K562 (cell line): ENCODE results near the gene TTC19. TPM values are rescaled to one million over a fixed set of nuclear protein-coding genes. Genes with fewer than 3 reads are reported as not detected.

Source experiments
- ATAC-seq: fragments of 200-7000 bp; cut with Tn5 transposase; 3 replicates; pipeline ENCODE4 v1.9.1; 2020; ENCODE audit warnings: moderate library complexity
- BruUV-seq: library from RNA; stranded (reverse); fragments of 400-500 nt; replicated peaks from 2 replicates; lab custom pipeline; 2021; lab: Mats Ljungman, UMichigan
- CTCF ChIA-PET: fragments of 300-600 bp; formaldehyde crosslinking; extraction: SDS; loops from one replicate; lab custom pipeline; 2021; ENCODE audit warnings: low intra/inter-chr PET ratio; lab: Yijun Ruan, JAX
- POLR2A ChIA-PET: fragments of 300-600, 350-650 bp; sonication (Branson Sonifier 250); formaldehyde crosslinking; extraction: SDS; loops from one replicate; lab custom pipeline; 2021; ENCODE audit warnings: antibody characterized with exemption, inconsistent platforms; lab: Yijun Ruan, JAX
- DNase-seq, 4 experiments: peaks; one replicate each; pipeline versions ENCODE4 v3.0.0 to v3.0.0-alpha.2; 2011 to 2018; ENCODE audit warnings: low spot score in 3 of 4, mixed read lengths in 3 of 4; ENCODE audit errors: extremely low read depth in 1 of 4
- FAIRE-seq: peaks from 2 replicates; lab custom pipeline; 2011; peaks lifted over from hg19 to GRCh38; lab: Jason Lieb, UNC
- H2AFZ ChIP-seq: 2 replicates; pipeline ENCODE4 v1.6.0; 2011; ENCODE audit warnings: low read depth, low read length, control low read depth, inconsistent platforms
- H3K27ac ChIP-seq: fragments of 200-600 bp; 3 replicates; pipeline ENCODE4 v1.8.0; 2011; ENCODE audit warnings: low read depth, mild to moderate bottlenecking, control low read depth, inconsistent platforms, low read length, moderate library complexity, mixed read lengths; ENCODE audit errors: extremely low read depth
- H3K27me3 ChIP-seq, 2 experiments: fragments of 300-600 bp in 1 of 2; 2 replicates in 1 of 2; 3 replicates in 1 of 2; pipeline versions ENCODE4 v1.6.0 to v1.8.0; 2011; ENCODE audit warnings: inconsistent platforms in 2 of 2, low read length in 2 of 2, mild to moderate bottlenecking in 1 of 2, mixed read lengths in 1 of 2, moderate library complexity in 1 of 2; ENCODE audit not compliant: control insufficient read depth in 2 of 2, insufficient read depth in 2 of 2
- H3K36me3 ChIP-seq: fragments of 300-600 bp; 3 replicates; pipeline ENCODE4 v1.8.0; 2011; ENCODE audit warnings: mild to moderate bottlenecking, low read length, inconsistent platforms; ENCODE audit not compliant: control insufficient read depth, insufficient read depth
- H3K4me1 ChIP-seq, 2 experiments: fragments of 200-600 bp in 1 of 2; replicated peaks in 1 of 2; 2 replicates in 1 of 2; 3 replicates in 1 of 2; pipeline versions ENCODE4 v1.5.1 to v1.8.0; 2011; ENCODE audit warnings: inconsistent platforms in 2 of 2, low read length in 2 of 2, mild to moderate bottlenecking in 1 of 2, mixed read lengths in 1 of 2, moderate library complexity in 1 of 2; ENCODE audit not compliant: control insufficient read depth in 2 of 2, insufficient read depth in 2 of 2
- H3K4me2 ChIP-seq: 2 replicates; pipeline ENCODE4 v1.6.1; 2011; ENCODE audit warnings: low read length, control low read depth, inconsistent platforms, mixed read lengths; ENCODE audit not compliant: insufficient read depth
- H3K4me3 ChIP-seq: fragments of 200-600 bp; sonication (generic), shearing (Covaris generic); 2 replicates; pipeline ENCODE4 v1.5.1; 2016; ENCODE audit warnings: control low read depth, inconsistent platforms
- H3K79me2 ChIP-seq: fragments of 200-600 bp; 3 replicates; pipeline ENCODE4 v1.8.0; 2011; ENCODE audit warnings: low read length, inconsistent platforms; ENCODE audit not compliant: control insufficient read depth, insufficient read depth
- H3K9ac ChIP-seq, 2 experiments: 2 replicates each; pipeline versions ENCODE4 v1.6.0 to v1.6.1; 2011; ENCODE audit warnings: low read depth in 2 of 2, low read length in 2 of 2, control low read depth in 1 of 2, inconsistent platforms in 1 of 2, mild to moderate bottlenecking in 1 of 2, mixed read lengths in 1 of 2; ENCODE audit not compliant: insufficient read depth in 1 of 2
- H3K9me1 ChIP-seq: one replicate; pipeline ENCODE4 v1.6.0; 2011; ENCODE audit warnings: inconsistent platforms, mild to moderate bottlenecking, low read length, moderate library complexity; ENCODE audit not compliant: control insufficient read depth, insufficient read depth
- H3K9me3 ChIP-seq: replicated peaks from 2 replicates; pipeline ENCODE4 v1.5.1; 2011; ENCODE audit warnings: low read depth, low read length, inconsistent platforms; ENCODE audit not compliant: control insufficient read depth, insufficient read depth
- H4K20me1 ChIP-seq: replicated peaks from 2 replicates; pipeline ENCODE4 v1.6.1; 2011; ENCODE audit warnings: low read length, inconsistent platforms, mixed read lengths; ENCODE audit not compliant: control insufficient read depth, insufficient read depth
- ARHGAP35 ChIP-seq: fragments of 450-650 bp; IDR thresholded peaks from 2 replicates; pipeline ENCODE4 v1.6.1; 2018; ENCODE audit not compliant: partially characterized antibody
- ARID1B ChIP-seq: fragments of 450-650 bp; IDR thresholded peaks from 2 replicates; pipeline ENCODE4 v1.6.1; 2016; ENCODE audit warnings: antibody characterized with exemption, mild to moderate bottlenecking, inconsistent platforms
- EHMT2 ChIP-seq: fragments of 450-650 bp; IDR thresholded peaks from 2 replicates; pipeline ENCODE4 v1.6.1; 2018; ENCODE audit warnings: antibody characterized with exemption
- FIP1L1 ChIP-seq: fragments of 200-400 bp; formaldehyde crosslinking; IDR thresholded peaks from 2 replicates; pipeline ENCODE4 v1.6.1; 2018; ENCODE audit warnings: mild to moderate bottlenecking, low read depth, low read length; ENCODE audit not compliant: poor library complexity, severe bottlenecking
- IRF2 ChIP-seq: sonication (generic); formaldehyde crosslinking; IDR thresholded peaks from 2 replicates; pipeline ENCODE4 v1.8.1; 2022; ENCODE audit warnings: mild to moderate bottlenecking, missing genetic modification reagents
- JUND ChIP-seq, 2 experiments: IDR thresholded peaks; 2 replicates in 1 of 2; 3 replicates in 1 of 2; pipeline ENCODE4 v1.6.1; 2011; ENCODE audit warnings: borderline replicate concordance in 2 of 2, low read depth in 2 of 2, low read length in 2 of 2, improper control_type of control experiment in 1 of 2, missing biosample characterization in 1 of 2, missing genetic modification characterization in 1 of 2, missing genetic modification reagents in 1 of 2
- MAFG ChIP-seq: fragments of 450-650 bp; conservative IDR thresholded peaks from 2 replicates; pipeline ENCODE4 v1.6.1; 2016; ENCODE audit warnings: missing genetic modification characterization, missing compliant biosample characterization
- MIER1 ChIP-seq: fragments of 450-650 bp; IDR thresholded peaks from 2 replicates; pipeline ENCODE4 v1.6.1; 2016; ENCODE audit warnings: antibody characterized with exemption, mild to moderate bottlenecking, low read depth
- MNT ChIP-seq, 2 experiments: fragments of 450-650 bp; conservative IDR thresholded peaks; 2 replicates each; pipeline ENCODE4 v1.6.1; 2017; ENCODE audit warnings: mild to moderate bottlenecking in 2 of 2, moderate library complexity in 2 of 2
- MXI1 ChIP-seq: IDR thresholded peaks from 2 replicates; pipeline ENCODE4 v1.6.1; 2011; ENCODE audit warnings: low read depth, mild to moderate bottlenecking, improper control_type of control experiment, low read length
- NBN ChIP-seq: fragments of 450-650 bp; IDR thresholded peaks from 2 replicates; pipeline ENCODE4 v1.6.1; 2016; ENCODE audit warnings: low read depth, mild to moderate bottlenecking
- RB1 ChIP-seq: fragments of 450-650 bp; IDR thresholded peaks from 2 replicates; pipeline ENCODE4 v1.6.1; 2017; ENCODE audit warnings: low read depth, mild to moderate bottlenecking
- SREBF1 ChIP-seq: fragments of 150-350 bp; IDR thresholded peaks from 2 replicates; pipeline ENCODE4 v1.6.1; 2014; ENCODE audit warnings: antibody characterized with exemption, low read depth, low read length, borderline replicate concordance
- ZNF707 ChIP-seq: fragments of 250-450 bp; sonication (Bioruptor Pico); conservative IDR thresholded peaks from 2 replicates; pipeline ENCODE4 v1.8.0; 2022; ENCODE audit warnings: inconsistent platforms, mild to moderate bottlenecking, moderate library complexity
- WGBS: fragments of 100-300 bp; shearing (Covaris generic); methylation state at CpG from one replicate; pipeline ENCODE4 v1.1.6; 2016; ENCODE audit warnings: low coverage, mixed read lengths; ENCODE audit not compliant: insufficient coverage; ENCODE audit errors: missing lambda C conversion rate; 5-methylcytosine and 5-hydroxymethylcytosine counted together
- in situ Hi-C: fragments of 300-500 bp; cut with MboI; formaldehyde crosslinking; loops from 4 replicates; pipeline ENCODE4 v1.15.0; 2018; ENCODE audit warnings: inconsistent platforms, mixed read lengths
- intact Hi-C: fragments of 100-400 bp; cut with micrococcal nuclease; formaldehyde crosslinking; loops from 2 replicates; pipeline ENCODE4 v1.14.2; 2022
- polyA plus RNA-seq, 8 experiments: library from polyadenylated mRNA; depleted of rRNA in 4 of 8; stranded (reverse) in 5 of 8; unstranded in 3 of 8; fragments of >200 nt; fragmentation: Nextera tagmentation in 2 of 8; fragmentation: Illumina TruSeq in 1 of 8; extraction: Ambion mirVana in 2 of 8; extraction: Trizol in 1 of 8; gene quantifications; 2 replicates each; pipeline versions ENCODE4 v1.2.1 to v1.2.3, GENCODE V29; 2011 to 2014; ENCODE audit warnings: inconsistent platforms in 1 of 8, missing spikeins in 1 of 8
- total RNA-seq, 7 experiments: library from RNA; depleted of rRNA in 6 of 7; stranded (reverse); fragments of >200 nt in 6 of 7; fragmentation: Illumina TruSeq in 2 of 7; extraction: Trizol in 2 of 7; gene quantifications; 2 replicates each; pipeline versions ENCODE4 v1.2.1 to v1.2.3, GENCODE V29; 2011 to 2021; ENCODE audit warnings: low replicate concordance in 1 of 7
- TF ChIP-seq, protein P1 (sequence below): fragments of 450-650 bp; IDR thresholded peaks from 2 replicates; pipeline ENCODE4 v1.6.1; 2017; ENCODE audit warnings: mild to moderate bottlenecking, moderate library complexity
- TF ChIP-seq, protein P2 (sequence below): IDR thresholded peaks from 3 replicates; pipeline ENCODE4 v1.6.1; 2011; ENCODE audit warnings: borderline replicate concordance, mild to moderate bottlenecking; ENCODE audit not compliant: insufficient read length, insufficient read depth
- TF ChIP-seq, protein P3 (sequence below), 2 experiments: fragments of 450-650 bp in 1 of 2; sonication (generic) in 1 of 2; formaldehyde crosslinking in 1 of 2; IDR thresholded peaks in 1 of 2; conservative IDR thresholded peaks in 1 of 2; 2 replicates each; pipeline versions ENCODE4 v1.6.1 to v1.8.1; 2016 to 2023; ENCODE audit warnings: mild to moderate bottlenecking in 2 of 2, moderate library complexity in 2 of 2, inconsistent platforms in 1 of 2, missing genetic modification reagents in 1 of 2

Gene TTC19
- total and polyA plus RNA-seq, 9 of the 15 experiments (the other 6 are each of a cell fraction or from before 2014, with no cell fraction given) = 8.1 to 60.8 (median 25.3) TPM

DNA sequence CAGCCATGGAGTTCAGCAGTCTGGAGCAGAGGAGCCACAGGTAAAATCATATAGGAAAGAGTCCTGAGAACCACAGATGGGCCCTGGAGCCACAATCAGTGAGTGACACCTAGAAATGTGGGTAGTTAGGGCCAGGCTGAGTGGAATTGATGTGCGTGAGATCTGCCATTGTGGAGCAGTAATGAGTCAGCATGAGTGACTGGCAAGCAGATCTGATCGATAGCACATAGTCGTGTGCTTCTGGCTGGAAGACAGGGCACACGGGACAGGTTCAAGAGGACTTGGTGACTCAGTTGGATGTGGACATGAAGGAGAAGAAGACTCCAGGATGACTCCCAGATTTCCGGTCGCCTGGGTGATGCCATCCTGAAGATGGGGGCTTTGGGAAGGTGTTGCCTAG is 42.4 kb upstream of the TTC19 start:
- Histone ChIP-seq H3K9me3 (no peaks in the 10 kb centered on the region), H3K27me3 (no peaks in the 10 kb centered on the region), H3K27ac (peak overlapping the region; percentile 54; the same call in 2 of the 3 replicates), H3K9me1 (no peaks in the 10 kb centered on the region), H3K9ac (peak overlapping the region in 1 of 2 experiments; percentile 13; a peak in 2 of 4 replicates), H3K4me2 (peak overlapping the region; percentile 18; the same call in 1 of the 2 replicates), H4K20me1 (no peaks in the 10 kb centered on the region), H3K4me3 (no peak overlapping the region), H3K79me2 (peaks cover 45% of the 10 kb centered on the region), H3K4me1 (peaks cover 35 to 37% of the 10 kb centered on the region in 2 experiments), H2AFZ (no peak overlapping the region), H3K36me3 (no peaks in the 10 kb centered on the region; the same call in 2 of the 3 replicates)
- no TSS peak for BruUV-seq
- 42% methylated on average over 6 of the region's 6 CpGs for WGBS
- ChIA-PET POLR2A (no interaction called here), CTCF (no interaction called here)
- ATAC-seq (no peak), FAIRE-seq (no peak), DNase-seq (peak in 2 of 4 experiments; percentile 33 to 41)
- in situ Hi-C loops = loop anchor here (25.0 kb wide), 1 partner anchor 695 kb away; the partner anchor contains the start of gene PMP22
- intact Hi-C loops = no loop called here
- TF ChIP-seq ARHGAP35 (no peak), MIER1 (no peak), NBN (no peak), EHMT2 (no peak), SREBF1 (no peak), FIP1L1 (no peak), RB1 (no peak), JUND (IDR thresholded peaks at IDR 0.05; ENCODE audit: borderline replicate concordance, low read depth, low read length) (peak; percentile 58; the same call in 1 of the 2 replicates), JUND (tag; IDR thresholded peaks at IDR 0.05; ENCODE audit: borderline replicate concordance, low read depth, low read length) (no peak; the same call in 2 of the 3 replicates), ARID1B (peak; percentile 44), IRF2 (CRISPR knock-in tag) (no peak), MNT (conservative IDR thresholded peaks at IDR 0.05) (no peak), MXI1 (no peak), MAFG (peak; percentile 67), ZNF707 (CRISPR knock-in tag) (no peak)
- TF ChIP-seq, protein P1, sequence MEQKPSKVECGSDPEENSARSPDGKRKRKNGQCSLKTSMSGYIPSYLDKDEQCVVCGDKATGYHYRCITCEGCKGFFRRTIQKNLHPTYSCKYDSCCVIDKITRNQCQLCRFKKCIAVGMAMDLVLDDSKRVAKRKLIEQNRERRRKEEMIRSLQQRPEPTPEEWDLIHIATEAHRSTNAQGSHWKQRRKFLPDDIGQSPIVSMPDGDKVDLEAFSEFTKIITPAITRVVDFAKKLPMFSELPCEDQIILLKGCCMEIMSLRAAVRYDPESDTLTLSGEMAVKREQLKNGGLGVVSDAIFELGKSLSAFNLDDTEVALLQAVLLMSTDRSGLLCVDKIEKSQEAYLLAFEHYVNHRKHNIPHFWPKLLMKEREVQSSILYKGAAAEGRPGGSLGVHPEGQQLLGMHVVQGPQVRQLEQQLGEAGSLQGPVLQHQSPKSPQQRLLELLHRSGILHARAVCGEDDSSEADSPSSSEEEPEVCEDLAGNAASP = no peak
- TF ChIP-seq, protein P2, sequence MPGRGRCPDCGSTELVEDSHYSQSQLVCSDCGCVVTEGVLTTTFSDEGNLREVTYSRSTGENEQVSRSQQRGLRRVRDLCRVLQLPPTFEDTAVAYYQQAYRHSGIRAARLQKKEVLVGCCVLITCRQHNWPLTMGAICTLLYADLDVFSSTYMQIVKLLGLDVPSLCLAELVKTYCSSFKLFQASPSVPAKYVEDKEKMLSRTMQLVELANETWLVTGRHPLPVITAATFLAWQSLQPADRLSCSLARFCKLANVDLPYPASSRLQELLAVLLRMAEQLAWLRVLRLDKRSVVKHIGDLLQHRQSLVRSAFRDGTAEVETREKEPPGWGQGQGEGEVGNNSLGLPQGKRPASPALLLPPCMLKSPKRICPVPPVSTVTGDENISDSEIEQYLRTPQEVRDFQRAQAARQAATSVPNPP = no peak
- TF ChIP-seq, protein P3, sequence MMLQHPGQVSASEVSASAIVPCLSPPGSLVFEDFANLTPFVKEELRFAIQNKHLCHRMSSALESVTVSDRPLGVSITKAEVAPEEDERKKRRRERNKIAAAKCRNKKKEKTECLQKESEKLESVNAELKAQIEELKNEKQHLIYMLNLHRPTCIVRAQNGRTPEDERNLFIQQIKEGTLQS (IDR thresholded peaks at IDR 0.05) = peak; percentile 46; the same call in 1 of the 2 replicates
- TF ChIP-seq, protein P3 (CRISPR knock-in tag; conservative IDR thresholded peaks at IDR 0.05) = no peak
